ENCODE results near the gene MYL6B.

DNA sequence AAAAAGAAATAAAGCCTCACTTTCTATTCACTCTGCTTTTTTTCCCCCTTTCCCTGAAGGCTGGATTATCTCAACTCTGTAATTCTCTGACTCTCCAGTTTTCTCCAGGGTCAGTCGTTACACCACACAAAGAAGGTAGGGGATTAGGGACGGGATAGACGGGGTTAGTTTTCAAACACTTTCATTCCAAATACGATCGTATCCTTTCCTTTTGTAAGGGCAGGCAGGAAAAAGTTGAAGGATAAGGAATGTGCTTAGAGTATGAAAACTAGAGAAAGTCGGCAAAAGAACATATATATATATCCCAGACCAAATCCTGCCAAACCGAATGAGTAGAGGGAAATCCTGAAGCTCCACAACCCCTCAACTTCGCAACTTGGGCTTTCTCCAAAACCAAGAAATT lies 24.9 kb upstream of the MYL6B start:
- TF ChIP-seq, protein P1, sequence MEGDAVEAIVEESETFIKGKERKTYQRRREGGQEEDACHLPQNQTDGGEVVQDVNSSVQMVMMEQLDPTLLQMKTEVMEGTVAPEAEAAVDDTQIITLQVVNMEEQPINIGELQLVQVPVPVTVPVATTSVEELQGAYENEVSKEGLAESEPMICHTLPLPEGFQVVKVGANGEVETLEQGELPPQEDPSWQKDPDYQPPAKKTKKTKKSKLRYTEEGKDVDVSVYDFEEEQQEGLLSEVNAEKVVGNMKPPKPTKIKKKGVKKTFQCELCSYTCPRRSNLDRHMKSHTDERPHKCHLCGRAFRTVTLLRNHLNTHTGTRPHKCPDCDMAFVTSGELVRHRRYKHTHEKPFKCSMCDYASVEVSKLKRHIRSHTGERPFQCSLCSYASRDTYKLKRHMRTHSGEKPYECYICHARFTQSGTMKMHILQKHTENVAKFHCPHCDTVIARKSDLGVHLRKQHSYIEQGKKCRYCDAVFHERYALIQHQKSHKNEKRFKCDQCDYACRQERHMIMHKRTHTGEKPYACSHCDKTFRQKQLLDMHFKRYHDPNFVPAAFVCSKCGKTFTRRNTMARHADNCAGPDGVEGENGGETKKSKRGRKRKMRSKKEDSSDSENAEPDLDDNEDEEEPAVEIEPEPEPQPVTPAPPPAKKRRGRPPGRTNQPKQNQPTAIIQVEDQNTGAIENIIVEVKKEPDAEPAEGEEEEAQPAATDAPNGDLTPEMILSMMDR (conservative IDR thresholded peaks at IDR 0.05; ENCODE audit: low read depth in 2 of 2): no peak
- no peak for TF ChIP-seq EZH2 (IDR thresholded peaks at IDR 0.05; ENCODE audit: low read depth, unreplicated experiment)
- TF ChIP-seq POLR2AphosphoS5 (IDR thresholded peaks at IDR 0.05; ENCODE audit: low read depth): no peak; the same call in 1 of the 2 replicates
- TF ChIP-seq, protein P2, sequence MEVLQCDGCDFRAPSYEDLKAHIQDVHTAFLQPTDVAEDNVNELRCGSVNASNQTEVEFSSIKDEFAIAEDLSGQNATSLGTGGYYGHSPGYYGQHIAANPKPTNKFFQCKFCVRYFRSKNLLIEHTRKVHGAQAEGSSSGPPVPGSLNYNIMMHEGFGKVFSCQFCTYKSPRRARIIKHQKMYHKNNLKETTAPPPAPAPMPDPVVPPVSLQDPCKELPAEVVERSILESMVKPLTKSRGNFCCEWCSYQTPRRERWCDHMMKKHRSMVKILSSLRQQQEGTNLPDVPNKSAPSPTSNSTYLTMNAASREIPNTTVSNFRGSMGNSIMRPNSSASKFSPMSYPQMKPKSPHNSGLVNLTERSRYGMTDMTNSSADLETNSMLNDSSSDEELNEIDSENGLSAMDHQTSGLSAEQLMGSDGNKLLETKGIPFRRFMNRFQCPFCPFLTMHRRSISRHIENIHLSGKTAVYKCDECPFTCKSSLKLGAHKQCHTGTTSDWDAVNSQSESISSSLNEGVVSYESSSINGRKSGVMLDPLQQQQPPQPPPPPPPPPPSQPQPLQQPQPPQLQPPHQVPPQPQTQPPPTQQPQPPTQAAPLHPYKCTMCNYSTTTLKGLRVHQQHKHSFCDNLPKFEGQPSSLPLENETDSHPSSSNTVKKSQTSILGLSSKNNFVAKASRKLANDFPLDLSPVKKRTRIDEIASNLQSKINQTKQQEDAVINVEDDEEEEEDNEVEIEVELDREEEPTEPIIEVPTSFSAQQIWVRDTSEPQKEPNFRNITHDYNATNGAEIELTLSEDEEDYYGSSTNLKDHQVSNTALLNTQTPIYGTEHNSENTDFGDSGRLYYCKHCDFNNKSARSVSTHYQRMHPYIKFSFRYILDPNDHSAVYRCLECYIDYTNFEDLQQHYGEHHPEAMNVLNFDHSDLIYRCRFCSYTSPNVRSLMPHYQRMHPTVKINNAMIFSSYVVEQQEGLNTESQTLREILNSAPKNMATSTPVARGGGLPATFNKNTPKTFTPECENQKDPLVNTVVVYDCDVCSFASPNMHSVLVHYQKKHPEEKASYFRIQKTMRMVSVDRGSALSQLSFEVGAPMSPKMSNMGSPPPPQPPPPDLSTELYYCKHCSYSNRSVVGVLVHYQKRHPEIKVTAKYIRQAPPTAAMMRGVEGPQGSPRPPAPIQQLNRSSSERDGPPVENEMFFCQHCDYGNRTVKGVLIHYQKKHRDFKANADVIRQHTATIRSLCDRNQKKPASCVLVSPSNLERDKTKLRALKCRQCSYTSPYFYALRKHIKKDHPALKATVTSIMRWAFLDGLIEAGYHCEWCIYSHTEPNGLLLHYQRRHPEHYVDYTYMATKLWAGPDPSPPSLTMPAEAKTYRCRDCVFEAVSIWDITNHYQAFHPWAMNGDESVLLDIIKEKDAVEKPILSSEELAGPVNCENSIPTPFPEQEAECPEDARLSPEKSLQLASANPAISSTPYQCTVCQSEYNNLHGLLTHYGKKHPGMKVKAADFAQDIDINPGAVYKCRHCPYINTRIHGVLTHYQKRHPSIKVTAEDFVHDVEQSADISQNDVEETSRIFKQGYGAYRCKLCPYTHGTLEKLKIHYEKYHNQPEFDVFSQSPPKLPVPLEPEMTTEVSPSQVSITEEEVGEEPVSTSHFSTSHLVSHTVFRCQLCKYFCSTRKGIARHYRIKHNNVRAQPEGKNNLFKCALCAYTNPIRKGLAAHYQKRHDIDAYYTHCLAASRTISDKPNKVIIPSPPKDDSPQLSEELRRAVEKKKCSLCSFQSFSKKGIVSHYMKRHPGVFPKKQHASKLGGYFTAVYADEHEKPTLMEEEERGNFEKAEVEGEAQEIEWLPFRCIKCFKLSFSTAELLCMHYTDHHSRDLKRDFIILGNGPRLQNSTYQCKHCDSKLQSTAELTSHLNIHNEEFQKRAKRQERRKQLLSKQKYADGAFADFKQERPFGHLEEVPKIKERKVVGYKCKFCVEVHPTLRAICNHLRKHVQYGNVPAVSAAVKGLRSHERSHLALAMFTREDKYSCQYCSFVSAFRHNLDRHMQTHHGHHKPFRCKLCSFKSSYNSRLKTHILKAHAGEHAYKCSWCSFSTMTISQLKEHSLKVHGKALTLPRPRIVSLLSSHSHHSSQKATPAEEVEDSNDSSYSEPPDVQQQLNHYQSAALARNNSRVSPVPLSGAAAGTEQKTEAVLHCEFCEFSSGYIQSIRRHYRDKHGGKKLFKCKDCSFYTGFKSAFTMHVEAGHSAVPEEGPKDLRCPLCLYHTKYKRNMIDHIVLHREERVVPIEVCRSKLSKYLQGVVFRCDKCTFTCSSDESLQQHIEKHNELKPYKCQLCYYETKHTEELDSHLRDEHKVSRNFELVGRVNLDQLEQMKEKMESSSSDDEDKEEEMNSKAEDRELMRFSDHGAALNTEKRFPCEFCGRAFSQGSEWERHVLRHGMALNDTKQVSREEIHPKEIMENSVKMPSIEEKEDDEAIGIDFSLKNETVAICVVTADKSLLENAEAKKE (CRISPR knock-in tag; IDR thresholded peaks at IDR 0.05): no peak
- TF ChIP-seq, protein P3, sequence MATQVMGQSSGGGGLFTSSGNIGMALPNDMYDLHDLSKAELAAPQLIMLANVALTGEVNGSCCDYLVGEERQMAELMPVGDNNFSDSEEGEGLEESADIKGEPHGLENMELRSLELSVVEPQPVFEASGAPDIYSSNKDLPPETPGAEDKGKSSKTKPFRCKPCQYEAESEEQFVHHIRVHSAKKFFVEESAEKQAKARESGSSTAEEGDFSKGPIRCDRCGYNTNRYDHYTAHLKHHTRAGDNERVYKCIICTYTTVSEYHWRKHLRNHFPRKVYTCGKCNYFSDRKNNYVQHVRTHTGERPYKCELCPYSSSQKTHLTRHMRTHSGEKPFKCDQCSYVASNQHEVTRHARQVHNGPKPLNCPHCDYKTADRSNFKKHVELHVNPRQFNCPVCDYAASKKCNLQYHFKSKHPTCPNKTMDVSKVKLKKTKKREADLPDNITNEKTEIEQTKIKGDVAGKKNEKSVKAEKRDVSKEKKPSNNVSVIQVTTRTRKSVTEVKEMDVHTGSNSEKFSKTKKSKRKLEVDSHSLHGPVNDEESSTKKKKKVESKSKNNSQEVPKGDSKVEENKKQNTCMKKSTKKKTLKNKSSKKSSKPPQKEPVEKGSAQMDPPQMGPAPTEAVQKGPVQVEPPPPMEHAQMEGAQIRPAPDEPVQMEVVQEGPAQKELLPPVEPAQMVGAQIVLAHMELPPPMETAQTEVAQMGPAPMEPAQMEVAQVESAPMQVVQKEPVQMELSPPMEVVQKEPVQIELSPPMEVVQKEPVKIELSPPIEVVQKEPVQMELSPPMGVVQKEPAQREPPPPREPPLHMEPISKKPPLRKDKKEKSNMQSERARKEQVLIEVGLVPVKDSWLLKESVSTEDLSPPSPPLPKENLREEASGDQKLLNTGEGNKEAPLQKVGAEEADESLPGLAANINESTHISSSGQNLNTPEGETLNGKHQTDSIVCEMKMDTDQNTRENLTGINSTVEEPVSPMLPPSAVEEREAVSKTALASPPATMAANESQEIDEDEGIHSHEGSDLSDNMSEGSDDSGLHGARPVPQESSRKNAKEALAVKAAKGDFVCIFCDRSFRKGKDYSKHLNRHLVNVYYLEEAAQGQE (IDR thresholded peaks at IDR 0.05; ENCODE audit: unreplicated experiment): no peak
- no peak for TF ChIP-seq JUNB (IDR thresholded peaks at IDR 0.05; ENCODE audit: unreplicated experiment)

Data from GM23338 (cell line).